ENCODE data around the gene LAMC3. TPM values are rescaled to one million over a fixed set of nuclear protein-coding genes. Genes with fewer than 3 reads are reported as not detected.

LAMC3 gene
- 0.22 and 1.5 TPM in 2 replicates for total RNA-seq

DNA sequence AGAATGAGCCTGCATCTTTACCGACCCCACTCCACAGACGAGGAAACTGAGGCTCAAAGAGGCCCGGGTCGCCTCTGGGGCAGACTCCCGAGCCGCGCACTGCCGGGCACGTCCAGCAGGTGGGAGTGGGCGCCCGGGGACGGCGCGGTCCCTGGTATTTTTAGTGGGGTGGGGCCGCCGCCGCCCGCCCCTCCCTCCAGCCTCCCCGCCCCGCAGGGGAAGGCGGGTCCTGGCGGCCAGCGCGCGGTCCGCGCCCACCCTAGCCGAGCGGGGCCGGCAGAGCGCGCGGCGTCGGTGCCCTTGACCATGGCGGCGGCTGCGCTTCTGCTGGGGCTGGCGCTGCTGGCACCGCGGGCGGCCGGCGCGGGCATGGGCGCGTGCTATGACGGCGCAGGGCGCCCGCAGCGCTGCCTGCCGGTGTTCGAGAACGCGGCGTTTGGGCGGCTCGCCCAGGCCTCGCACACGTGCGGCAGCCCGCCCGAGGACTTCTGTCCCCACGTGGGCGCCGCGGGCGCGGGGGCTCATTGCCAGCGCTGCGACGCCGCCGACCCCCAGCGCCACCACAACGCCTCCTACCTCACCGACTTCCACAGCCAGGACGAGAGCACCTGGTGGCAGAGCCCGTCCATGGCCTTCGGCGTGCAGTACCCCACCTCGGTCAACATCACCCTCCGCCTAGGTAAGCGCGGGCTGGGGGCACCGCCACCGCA is at the start of gene LAMC3:
Gene LAMC3 (plus strand): TSS at position 266 of the 710 bp plus-strand sequence. CDS start 41 bp downstream, at position 307.

GRCh38 chr9:131096269-131097125 is 87.5 kb downstream of the LAMC3 start, which contains the start of gene AIF1L:
Gene AIF1L, plus strand, starts transcription at chr9:131096531. Its CDS starts 99 bp downstream, at chr9:131096630.

GRCh38 chr9:131125288-131126058 is 116.5 kb downstream of the LAMC3 start, which contains the start of gene NUP214:
Gene NUP214, plus strand, starts transcription at chr9:131125586. Its CDS starts 119 bp downstream, at chr9:131125705.

Other genes starting within 250 kb of the LAMC3 start
- gene ABL1, start 173.9 kb upstream of the LAMC3 start, total RNA-seq: 17.8 and 29.1 TPM in 2 replicates
- gene QRFP, start 112.4 kb upstream of the LAMC3 start, total RNA-seq: not detected in 2 replicates
- gene FIBCD1, start 69.9 kb upstream of the LAMC3 start, total RNA-seq: not detected in 2 replicates
- gene AIF1L, start 87.4 kb downstream of the LAMC3 start, total RNA-seq: 0.77 and 1.1 TPM in 2 replicates
- 8.8 and 10.5 TPM in 2 replicates for gene NUP214, start 116.4 kb downstream of the LAMC3 start, total RNA-seq

Data from dermis lymphatic vessel endothelial cell (primary cell).